ENCODE data around the gene LSM7. TPM values are rescaled to one million over a fixed set of nuclear protein-coding genes. Genes with fewer than 3 reads are reported as not detected.

The LSM7 gene
- total RNA-seq, 3 donors from 2014 or later: 60.3 to 111 (median 93.1) TPM

DNA sequence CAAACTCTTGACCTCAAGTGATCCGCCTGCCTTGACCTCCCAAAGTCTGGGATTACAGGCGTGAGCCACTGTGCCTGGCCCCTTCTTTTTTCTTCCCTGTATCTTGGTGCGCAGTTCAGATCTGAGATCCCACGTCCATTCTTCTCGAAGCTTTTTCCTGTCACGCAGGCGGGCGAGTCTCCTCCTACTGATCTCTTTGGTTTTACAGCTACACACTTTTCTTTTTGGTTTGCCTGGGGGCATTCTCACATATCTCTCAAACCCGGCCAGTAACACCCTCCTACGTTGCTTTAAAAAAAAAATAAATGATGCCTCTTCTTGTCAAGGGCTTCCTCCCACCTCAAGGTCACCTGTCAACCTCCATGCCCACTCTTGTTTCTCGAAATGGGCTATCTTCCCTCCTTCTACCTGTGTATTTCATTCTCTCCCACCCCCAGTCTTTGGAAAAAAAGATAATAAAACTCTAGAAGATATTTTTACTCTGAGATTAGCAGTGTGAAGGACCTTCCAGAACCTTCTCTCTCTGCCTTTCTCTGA, 43.8 kb upstream of the LSM7 start:
- DNase-seq: no peak
- intact Hi-C loops (cut with DNase I, micrococcal nuclease): no loop called here
- no peak for ATAC-seq
- Histone ChIP-seq H3K36me3 (ENCODE audit: low read depth) (no peaks in the 10 kb centered on the region), H3K9me3 (no peaks in the 10 kb centered on the region), H3K4me3 (no peak overlapping the region), H3K4me1 (ENCODE audit: low read depth) (no peaks in the 10 kb centered on the region)
- TF ChIP-seq, protein P1, sequence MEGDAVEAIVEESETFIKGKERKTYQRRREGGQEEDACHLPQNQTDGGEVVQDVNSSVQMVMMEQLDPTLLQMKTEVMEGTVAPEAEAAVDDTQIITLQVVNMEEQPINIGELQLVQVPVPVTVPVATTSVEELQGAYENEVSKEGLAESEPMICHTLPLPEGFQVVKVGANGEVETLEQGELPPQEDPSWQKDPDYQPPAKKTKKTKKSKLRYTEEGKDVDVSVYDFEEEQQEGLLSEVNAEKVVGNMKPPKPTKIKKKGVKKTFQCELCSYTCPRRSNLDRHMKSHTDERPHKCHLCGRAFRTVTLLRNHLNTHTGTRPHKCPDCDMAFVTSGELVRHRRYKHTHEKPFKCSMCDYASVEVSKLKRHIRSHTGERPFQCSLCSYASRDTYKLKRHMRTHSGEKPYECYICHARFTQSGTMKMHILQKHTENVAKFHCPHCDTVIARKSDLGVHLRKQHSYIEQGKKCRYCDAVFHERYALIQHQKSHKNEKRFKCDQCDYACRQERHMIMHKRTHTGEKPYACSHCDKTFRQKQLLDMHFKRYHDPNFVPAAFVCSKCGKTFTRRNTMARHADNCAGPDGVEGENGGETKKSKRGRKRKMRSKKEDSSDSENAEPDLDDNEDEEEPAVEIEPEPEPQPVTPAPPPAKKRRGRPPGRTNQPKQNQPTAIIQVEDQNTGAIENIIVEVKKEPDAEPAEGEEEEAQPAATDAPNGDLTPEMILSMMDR (IDR thresholded peaks at IDR 0.05): no peak

DNA sequence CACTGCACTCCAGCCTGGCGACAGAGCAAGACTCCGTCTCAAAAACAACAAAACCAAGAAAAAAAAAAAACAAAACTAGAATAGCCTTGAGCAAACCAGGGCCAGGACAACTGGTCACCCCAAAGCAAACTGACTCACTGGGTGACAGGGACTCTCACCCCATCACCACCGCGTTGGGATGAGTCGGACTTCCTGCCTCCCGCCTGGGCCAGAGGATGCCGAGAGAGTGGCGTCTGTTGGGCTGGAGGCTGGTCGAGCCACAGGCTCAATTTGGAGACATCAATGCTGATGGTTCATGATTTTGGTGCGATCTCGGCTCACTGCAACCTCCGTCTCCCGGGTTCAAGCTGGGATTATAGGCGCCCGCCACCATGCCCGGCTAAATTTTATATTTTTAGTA, 43.3 kb upstream of the LSM7 start:
- no peaks in the 10 kb centered on the region for H3K36me3 ChIP-seq (ENCODE audit: low read depth)
- TF ChIP-seq, protein P1 (IDR thresholded peaks at IDR 0.05): no peak
- no peaks in the 10 kb centered on the region for H3K9me3 ChIP-seq
- DNase-seq (no peak), ATAC-seq (no peak)
- no peaks in the 10 kb centered on the region for H3K4me1 ChIP-seq (ENCODE audit: low read depth)
- intact Hi-C loops (cut with DNase I, micrococcal nuclease): no loop called here
- H3K4me3 ChIP-seq: no peak overlapping the region

DNA sequence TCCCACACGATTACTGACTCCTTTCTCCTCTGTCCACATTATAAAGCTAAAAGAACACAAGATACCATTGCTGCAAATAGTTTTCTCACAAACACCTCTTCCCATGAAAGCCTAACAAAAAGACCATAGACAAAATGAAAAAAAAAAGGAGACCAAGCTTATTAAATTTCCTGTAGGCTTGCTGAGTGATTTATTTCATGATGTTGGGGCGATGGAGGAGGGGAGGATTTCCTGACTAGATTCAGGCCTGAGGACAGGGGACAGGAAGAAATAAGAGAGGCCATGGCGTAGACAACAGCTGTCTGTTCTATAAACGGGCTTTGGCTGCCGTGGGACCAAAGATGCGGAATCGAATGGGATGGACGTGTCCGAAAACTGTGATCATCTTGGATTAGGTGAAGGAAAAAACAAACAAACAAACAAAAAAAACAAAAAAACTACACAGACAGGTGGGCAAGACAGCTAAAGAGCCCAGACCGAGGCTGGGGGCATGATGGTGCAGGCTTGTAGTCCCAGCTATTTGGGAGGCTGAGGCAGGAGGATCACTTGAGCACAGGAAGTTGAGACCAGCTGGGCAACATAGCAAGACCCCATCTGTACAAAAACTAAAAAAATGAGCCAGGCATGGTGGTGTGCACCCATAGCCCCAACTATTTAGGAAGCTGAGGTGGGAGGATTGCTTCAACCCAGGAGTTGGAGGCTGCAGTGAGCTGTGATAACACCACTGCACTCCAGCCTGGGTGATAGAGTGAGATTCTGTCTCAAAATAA, 37.0 kb upstream of the LSM7 start:
- Histone ChIP-seq H3K4me1 (ENCODE audit: low read depth) (no peaks in the 10 kb centered on the region), H3K9me3 (no peaks in the 10 kb centered on the region), H3K4me3 (no peak overlapping the region), H3K36me3 (ENCODE audit: low read depth) (no peaks in the 10 kb centered on the region)
- no peak for DNase-seq
- intact Hi-C loops (cut with DNase I, micrococcal nuclease): no loop called here
- TF ChIP-seq, protein P1 (IDR thresholded peaks at IDR 0.05): no peak
- ATAC-seq: no peak

DNA sequence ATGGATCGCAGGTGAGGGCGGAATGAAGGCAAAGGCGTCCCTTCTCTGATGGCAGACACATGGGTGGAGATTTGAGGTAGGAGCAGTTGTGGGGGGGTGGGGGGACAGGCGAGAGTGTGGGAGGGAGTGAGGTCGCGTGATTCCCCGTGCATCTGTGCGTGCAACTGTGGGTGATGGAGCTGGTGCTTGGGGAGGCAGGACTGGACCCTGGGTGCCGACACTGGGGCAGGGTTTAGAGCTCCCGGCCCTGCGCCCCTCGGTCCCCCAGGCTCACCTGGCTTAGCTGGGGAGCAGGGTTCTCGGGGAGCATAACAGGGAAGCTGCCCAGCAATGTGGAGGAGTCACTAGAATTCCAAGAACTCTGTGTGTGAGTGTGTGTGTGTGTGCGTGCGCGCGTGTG, 35.0 kb upstream of the LSM7 start:
- DNase-seq (no peak), ATAC-seq (no peak)
- peaks cover 3% of the 10 kb centered on the region for H3K4me1 ChIP-seq (ENCODE audit: low read depth)
- TF ChIP-seq, protein P1 (IDR thresholded peaks at IDR 0.05): no peak
- intact Hi-C loops (cut with DNase I, micrococcal nuclease): no loop called here
- no peaks in the 10 kb centered on the region for H3K9me3 ChIP-seq
- no peak overlapping the region for H3K4me3 ChIP-seq
- no peaks in the 10 kb centered on the region for H3K36me3 ChIP-seq (ENCODE audit: low read depth)

DNA sequence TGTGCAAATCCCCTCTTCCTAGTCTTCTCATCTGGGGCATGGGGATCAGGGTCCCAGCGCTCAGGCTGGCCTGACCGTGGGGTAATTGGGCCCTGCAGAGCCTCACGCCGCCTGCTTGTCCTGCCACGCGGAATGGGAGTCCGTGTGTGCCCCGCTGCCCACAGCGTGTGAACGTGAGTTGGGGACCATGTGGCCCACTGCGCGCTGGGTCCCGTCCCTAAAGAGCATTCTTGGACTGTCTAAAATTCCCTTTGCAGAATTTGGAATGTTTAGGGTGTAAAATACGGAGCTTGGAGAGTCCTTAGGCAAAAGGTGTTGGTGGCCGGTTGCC, 34.5 kb upstream of the LSM7 start:
- TF ChIP-seq, protein P1 (IDR thresholded peaks at IDR 0.05): no peak
- DNase-seq: no peak
- Histone ChIP-seq H3K4me3 (no peak overlapping the region), H3K9me3 (no peaks in the 10 kb centered on the region), H3K36me3 (ENCODE audit: low read depth) (no peaks in the 10 kb centered on the region), H3K4me1 (ENCODE audit: low read depth) (peaks cover 3% of the 10 kb centered on the region)
- ATAC-seq: no peak
- intact Hi-C loops (cut with DNase I, micrococcal nuclease): no loop called here

All from mucosa of descending colon (tissue), 3 donors.